Fibroblast of lung (primary cell): ENCODE results near the gene UBXN6. TPM values are rescaled to one million over a fixed set of nuclear protein-coding genes. Genes with fewer than 3 reads are reported as not detected.

ENCODE experiments used
- DNase-seq, 2 donors: peaks; one replicate each; pipeline versions ENCODE4 v3.0.0 to v3.0.0-alpha.2; 2010; ENCODE audit warnings: low read depth in 2 of 2
- H2AFZ ChIP-seq: 2 replicates; pipeline ENCODE4 v1.5.1; 2012; ENCODE audit warnings: low read length, control low read depth, inconsistent platforms
- H3K27ac ChIP-seq: 2 replicates; pipeline ENCODE4 v1.5.1; 2011; ENCODE audit warnings: low read length, control low read depth; ENCODE audit not compliant: insufficient read depth
- H3K27me3 ChIP-seq: 2 replicates; pipeline ENCODE4 v1.5.1; 2011; ENCODE audit warnings: mild to moderate bottlenecking, low read length; ENCODE audit not compliant: control insufficient read depth, insufficient read depth
- H3K36me3 ChIP-seq: 2 replicates; pipeline ENCODE4 v1.5.1; 2011; ENCODE audit warnings: low read length; ENCODE audit not compliant: control insufficient read depth, insufficient read depth
- H3K4me1 ChIP-seq: 2 replicates; pipeline ENCODE4 v1.5.1; 2011; ENCODE audit warnings: low read length; ENCODE audit not compliant: control insufficient read depth, insufficient read depth; ENCODE audit errors: extremely low read depth
- H3K4me2 ChIP-seq: 2 replicates; pipeline ENCODE4 v1.5.1; 2011; ENCODE audit warnings: low read length, control low read depth; ENCODE audit not compliant: insufficient read depth; ENCODE audit errors: extremely low read depth
- H3K4me3 ChIP-seq, 4 experiments: fragments of 200-600 bp in 1 of 4; sonication (generic) in 1 of 4; replicated peaks in 1 of 4; 2 replicates each; pipeline ENCODE4 v1.5.1; 2011 to 2016; ENCODE audit warnings: low read length in 4 of 4, low read depth in 3 of 4, mild to moderate bottlenecking in 3 of 4, control low read depth in 2 of 4, inconsistent platforms in 1 of 4, mixed read lengths in 1 of 4; ENCODE audit not compliant: insufficient read depth in 1 of 4; ENCODE audit errors: control extremely low read depth in 1 of 4
- H3K79me2 ChIP-seq: 2 replicates; pipeline ENCODE4 v1.5.1; 2012; ENCODE audit warnings: mild to moderate bottlenecking, low read length, inconsistent platforms; ENCODE audit not compliant: control insufficient read depth, insufficient read depth
- H3K9ac ChIP-seq: 2 replicates; pipeline ENCODE4 v1.5.1; 2011; ENCODE audit warnings: mild to moderate bottlenecking, low read length, control low read depth; ENCODE audit not compliant: insufficient read depth
- H3K9me3 ChIP-seq: 2 replicates; pipeline ENCODE4 v1.5.1; 2012; ENCODE audit warnings: low read depth, low read length; ENCODE audit not compliant: control insufficient read depth, insufficient read depth
- H4K20me1 ChIP-seq: 2 replicates; pipeline ENCODE4 v1.5.1; 2011; ENCODE audit warnings: low read length; ENCODE audit not compliant: control insufficient read depth, insufficient read depth; ENCODE audit errors: extremely low read depth
- CTCF ChIP-seq, 2 donors: IDR thresholded peaks in 1 of 2; conservative IDR thresholded peaks in 1 of 2; 1 replicate in 1 of 2; 2 replicates in 1 of 2; pipeline ENCODE4 v1.5.1; 2011 to 2012; ENCODE audit warnings: low read length in 2 of 2, control low read depth in 1 of 2, inconsistent platforms in 1 of 2, low read depth in 1 of 2, mild to moderate bottlenecking in 1 of 2
- EZH2 ChIP-seq: IDR thresholded peaks from 2 replicates; pipeline ENCODE4 v1.5.1; 2012; ENCODE audit warnings: low read length, control low read depth, mild to moderate bottlenecking; ENCODE audit errors: missing control alignments
- polyA plus RNA-seq, 2 donors: library from polyadenylated mRNA; depleted of rRNA in 1 of 2; stranded (reverse) in 1 of 2; unstranded in 1 of 2; fragments of >200 nt; gene quantifications; 2 replicates each; pipeline ENCODE4 v1.2.1, GENCODE V29; 2011 to 2012; ENCODE audit warnings: missing spikeins in 1 of 2
- total RNA-seq: library from RNA; depleted of rRNA; stranded (reverse); fragments of >200 nt; gene quantifications from 2 replicates; pipeline ENCODE4 v1.2.1, GENCODE V29; 2014

The UBXN6 gene
- total and polyA plus RNA-seq, 2 donors (not counting 1 experiment from before 2014, with no cell fraction given) = 49.1 to 114 TPM

- Histone ChIP-seq H4K20me1 (no peaks in the 10 kb centered on the region), H3K79me2 (peaks cover 76% of the 10 kb centered on the region), H3K4me1 (peaks cover 15% of the 10 kb centered on the region), H3K36me3 (peaks cover 2% of the 10 kb centered on the region), H2AFZ (no peak overlapping the region), H3K4me3 (peak overlapping the region in 2 of 4 experiments; percentile 3 to 22), H3K27ac (peak overlapping the region; percentile 22), H3K9ac (no peak overlapping the region), H3K27me3 (no peaks in the 10 kb centered on the region), H3K4me2 (peak overlapping the region; percentile 28), H3K9me3 (no peaks in the 10 kb centered on the region)
- no peak for DNase-seq
- TF ChIP-seq EZH2 = no peak
- no peak for TF ChIP-seq CTCF (conservative IDR thresholded peaks at IDR 0.05 in 1 of 2, IDR thresholded peaks at IDR 0.05 in 1 of 2; ENCODE audit: low read depth in 1 of 2, low read length in 2 of 2)
These were observed 60.4 kb downstream of the UBXN6 start for GRCh38 chr19:4396949-4397783.

Other genes starting within 250 kb of the UBXN6 start
- not detected in 2 replicates for gene EBI3, start 228.3 kb downstream of the UBXN6 start, total RNA-seq
- 0.05 and 0.14 TPM in 2 replicates for gene EBI3, start 228.3 kb downstream of the UBXN6 start, polyA plus RNA-seq
- 12.6 and 14.7 TPM in 2 replicates for gene YJU2, start 210.7 kb downstream of the UBXN6 start, total RNA-seq
- 10.7 and 16.3 TPM in 2 replicates for gene YJU2, start 210.7 kb downstream of the UBXN6 start, polyA plus RNA-seq
- not detected in 2 replicates for gene SHD, start 178.5 kb downstream of the UBXN6 start, total RNA-seq
- not detected in 2 replicates for gene SHD, start 178.5 kb downstream of the UBXN6 start, polyA plus RNA-seq
- not detected in 2 replicates for gene TMIGD2, start 155.4 kb downstream of the UBXN6 start, total RNA-seq
- gene TMIGD2, start 155.4 kb downstream of the UBXN6 start, polyA plus RNA-seq = not detected in 2 replicates
- 8.7 and 10.1 TPM in 2 replicates for gene FSD1, start 153.2 kb downstream of the UBXN6 start, total RNA-seq
- 4.6 and 7.1 TPM in 2 replicates for gene FSD1, start 153.2 kb downstream of the UBXN6 start, polyA plus RNA-seq
- 4.4 and 4.8 TPM in 2 replicates for gene STAP2, start 119.0 kb downstream of the UBXN6 start, total RNA-seq
- gene STAP2, start 119.0 kb downstream of the UBXN6 start, polyA plus RNA-seq = 1.7 and 2.2 TPM in 2 replicates
- gene MPND, start 114.2 kb downstream of the UBXN6 start, total RNA-seq = 6.4 and 7.1 TPM in 2 replicates
- 2.7 and 3.8 TPM in 2 replicates for gene MPND, start 114.2 kb downstream of the UBXN6 start, polyA plus RNA-seq
- 20.3 and 23.9 TPM in 2 replicates for gene SH3GL1, start 57.2 kb downstream of the UBXN6 start, total RNA-seq
- gene SH3GL1, start 57.2 kb downstream of the UBXN6 start, polyA plus RNA-seq = 44.9 and 58.7 TPM in 2 replicates
- 3.9 and 5.9 TPM in 2 replicates for gene CHAF1A, start 55.2 kb downstream of the UBXN6 start, total RNA-seq
- gene CHAF1A, start 55.2 kb downstream of the UBXN6 start, polyA plus RNA-seq = 5.9 and 15.4 TPM in 2 replicates
- 47.8 and 51.2 TPM in 2 replicates for gene HDGFL2, start 14.5 kb upstream of the UBXN6 start, total RNA-seq
- 19.5 and 23.6 TPM in 2 replicates for gene HDGFL2, start 14.5 kb upstream of the UBXN6 start, polyA plus RNA-seq
- 2.6 and 5.3 TPM in 2 replicates for gene PLIN4, start 60.7 kb upstream of the UBXN6 start, total RNA-seq
- gene PLIN4, start 60.7 kb upstream of the UBXN6 start, polyA plus RNA-seq = 0.05 and 0.07 TPM in 2 replicates
- not detected in 2 replicates for gene PLIN5, start 77.4 kb upstream of the UBXN6 start, total RNA-seq
- gene PLIN5, start 77.4 kb upstream of the UBXN6 start, polyA plus RNA-seq = not detected in 2 replicates
- gene LRG1, start 82.2 kb upstream of the UBXN6 start, total RNA-seq = not detected in 2 replicates
- 0.10 TPM in 1 of 2 replicates, not detected in the other for gene LRG1, start 82.2 kb upstream of the UBXN6 start, polyA plus RNA-seq
- gene SEMA6B, start 101.9 kb upstream of the UBXN6 start, total RNA-seq = under 0.01 TPM in 2 replicates
- gene SEMA6B, start 101.9 kb upstream of the UBXN6 start, polyA plus RNA-seq = 0.07 and 0.31 TPM in 2 replicates
- gene TNFAIP8L1, start 181.7 kb upstream of the UBXN6 start, total RNA-seq = 1.5 and 4.0 TPM in 2 replicates
- gene TNFAIP8L1, start 181.7 kb upstream of the UBXN6 start, polyA plus RNA-seq = 2.3 and 3.0 TPM in 2 replicates
- 140 and 181 TPM in 2 replicates for gene MYDGF, start 212.5 kb upstream of the UBXN6 start, total RNA-seq
- gene MYDGF, start 212.5 kb upstream of the UBXN6 start, polyA plus RNA-seq = 167 and 190 TPM in 2 replicates